ENCODE measurements around the gene ALG3.

GRCh38 chr3:184198509-184198908 lies 50.3 kb downstream of the ALG3 start:
- TF ChIP-seq EZH2 (IDR thresholded peaks at IDR 0.05; ENCODE audit: insufficient read depth, poor library complexity, severe bottlenecking) (no peak), EZH2phosphoT487 (IDR thresholded peaks at IDR 0.05; ENCODE audit: insufficient read depth, low read depth) (no peak)

Measured in GM23248 (cell line).